SKM-1 treated with dmso at 0.1 percent for 144 hours (cell line): ENCODE results near the gene PPP2R5C.
A peak's percentile ranks its signal among the peaks of the same experiment; 100 is the strongest.
"Not testable (repeated sequence)": the region's sequence is repeated elsewhere in the genome, so short reads cannot be mapped to it uniquely, and the experiment has no call there.

ENCODE experiments used
- DNase-seq: peaks from one replicate; lab custom pipeline; 2025; ENCODE audit not compliant: unreplicated experiment; lab: John Stamatoyannopoulos, UW

The PPP2R5C gene

DNA sequence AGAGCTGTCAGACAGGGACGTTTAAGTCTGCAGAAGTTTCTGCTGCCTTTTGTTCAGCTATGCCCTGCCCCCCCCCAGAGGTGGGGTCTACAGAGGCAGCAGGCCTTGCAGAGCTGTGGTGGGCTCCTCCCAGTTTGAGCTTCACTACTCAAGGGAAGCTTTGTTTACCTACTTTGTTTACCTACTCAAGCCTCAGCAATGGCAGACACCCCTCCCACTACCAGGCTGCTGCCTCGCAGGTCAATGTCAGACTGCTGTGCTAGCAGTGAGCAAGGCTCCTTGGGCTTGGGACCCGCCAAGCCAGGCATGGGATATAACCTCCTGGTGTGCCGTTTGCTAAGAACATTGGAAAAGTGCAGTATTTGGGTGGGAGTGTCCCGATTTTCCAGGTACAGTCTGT lies 11.8 kb upstream of the PPP2R5C start:
- DNase-seq = not testable (repeated sequence)

DNA sequence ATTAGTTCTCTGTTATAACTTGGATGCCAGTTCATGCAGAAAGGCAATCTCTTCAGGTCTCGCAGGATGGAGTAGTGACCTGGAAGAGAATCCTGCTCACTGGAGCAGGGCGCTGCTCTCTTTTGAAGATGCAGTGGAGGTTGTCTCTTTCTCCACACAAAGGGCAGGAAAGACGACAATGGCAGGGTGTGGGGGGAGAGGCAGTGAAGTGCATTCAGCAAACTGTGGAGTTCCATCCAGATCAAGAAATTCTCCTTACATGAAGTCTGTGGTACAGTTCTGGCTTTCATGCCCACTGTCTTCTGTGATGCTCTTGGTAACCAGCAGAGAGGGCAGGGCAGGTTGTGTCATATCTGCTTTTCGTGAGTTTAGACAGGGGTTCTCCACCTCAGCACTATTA lies 6.6 kb upstream of the PPP2R5C start:
- DNase-seq = no peak

DNA sequence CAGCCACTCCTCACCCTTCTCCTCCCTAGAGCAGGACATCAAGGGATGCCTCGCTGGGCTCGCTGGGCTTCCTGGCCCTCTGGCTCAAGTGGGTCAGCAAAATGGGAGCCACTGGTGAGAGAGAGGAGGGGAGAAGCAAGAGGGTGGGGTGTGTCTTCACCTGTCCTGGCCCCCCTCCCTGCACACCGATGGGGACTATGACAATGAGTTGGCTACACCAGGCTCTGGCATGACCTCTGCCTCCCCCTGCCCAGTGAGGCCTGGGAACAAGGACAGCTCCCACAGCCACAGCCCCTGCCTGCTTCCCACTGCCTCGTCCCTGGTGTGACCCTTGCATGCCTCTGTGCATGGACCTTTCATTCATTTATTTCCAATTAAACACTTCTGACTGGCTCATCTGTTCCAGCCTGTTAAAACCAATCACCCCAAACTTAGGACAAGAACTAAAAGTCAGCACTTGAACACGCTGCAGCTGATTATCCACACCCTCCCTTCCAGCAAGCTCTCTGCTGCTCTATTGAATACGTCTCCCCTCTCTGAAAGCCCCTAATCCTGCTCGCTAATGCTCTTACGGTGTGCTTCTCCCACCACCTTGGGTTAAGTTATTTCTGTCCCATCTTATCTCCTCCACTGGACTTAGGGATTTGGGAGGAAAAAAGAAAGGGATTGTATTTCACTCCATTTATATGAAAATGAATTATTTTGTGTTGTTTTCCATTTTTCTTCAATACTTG lies 5.8 kb upstream of the PPP2R5C start:
- DNase-seq = no peak

DNA sequence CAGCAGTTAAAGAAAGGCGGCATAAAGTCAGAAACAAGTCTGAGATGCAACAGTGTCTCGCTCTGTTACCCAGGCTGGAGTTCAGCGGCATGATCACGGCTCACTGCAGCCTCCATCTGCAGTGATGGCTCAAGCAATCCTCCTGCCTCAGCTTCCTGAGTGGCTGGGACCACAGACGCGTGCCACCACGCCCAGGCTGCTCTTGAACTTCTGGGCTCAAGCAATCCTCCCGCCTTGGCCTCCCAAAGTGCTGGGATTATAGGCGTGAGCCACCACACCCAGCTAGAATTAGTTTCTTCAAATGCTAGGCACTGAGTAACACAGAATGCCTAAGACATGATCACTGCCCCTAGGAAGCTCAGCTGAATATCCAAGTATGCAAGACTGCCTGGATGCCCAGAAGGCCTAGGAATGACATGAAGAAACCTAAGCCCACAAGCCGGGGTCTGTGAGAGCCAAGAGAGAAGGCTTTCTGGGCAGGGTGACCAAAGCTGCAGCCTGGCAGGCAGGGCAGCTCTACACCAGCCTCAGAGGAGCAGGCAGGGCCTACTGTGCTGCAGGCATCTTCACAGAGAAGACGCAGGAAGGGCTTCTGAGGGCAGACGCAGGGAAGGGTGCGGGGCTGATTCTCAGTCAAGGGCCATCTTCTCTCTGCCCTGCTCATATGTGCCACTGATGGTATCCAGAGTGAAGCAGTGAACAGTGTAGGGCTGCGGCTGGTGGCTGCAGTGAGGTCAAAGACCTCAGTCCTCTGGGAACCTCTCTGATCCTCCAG lies 4.3 kb upstream of the PPP2R5C start:
- no peak for DNase-seq

DNA sequence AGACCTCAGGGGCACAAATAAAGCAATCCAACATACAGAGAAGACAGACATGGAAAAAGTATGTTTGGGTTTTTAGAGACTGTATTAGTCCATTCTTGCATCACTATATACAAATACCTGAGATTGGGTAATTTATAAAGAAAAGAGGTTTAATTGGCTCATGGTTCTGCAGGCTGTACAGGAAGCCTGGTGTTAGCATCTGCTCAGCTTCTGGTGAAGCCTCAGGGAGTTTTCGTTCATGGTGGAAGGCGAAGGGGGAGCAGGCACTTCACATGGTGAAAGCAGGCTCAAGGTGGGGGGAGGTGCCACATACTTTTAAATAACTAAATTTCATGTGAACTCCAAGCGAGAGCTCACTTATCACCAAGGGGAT lies 3.7 kb upstream of the PPP2R5C start:
- no peak for DNase-seq

DNA sequence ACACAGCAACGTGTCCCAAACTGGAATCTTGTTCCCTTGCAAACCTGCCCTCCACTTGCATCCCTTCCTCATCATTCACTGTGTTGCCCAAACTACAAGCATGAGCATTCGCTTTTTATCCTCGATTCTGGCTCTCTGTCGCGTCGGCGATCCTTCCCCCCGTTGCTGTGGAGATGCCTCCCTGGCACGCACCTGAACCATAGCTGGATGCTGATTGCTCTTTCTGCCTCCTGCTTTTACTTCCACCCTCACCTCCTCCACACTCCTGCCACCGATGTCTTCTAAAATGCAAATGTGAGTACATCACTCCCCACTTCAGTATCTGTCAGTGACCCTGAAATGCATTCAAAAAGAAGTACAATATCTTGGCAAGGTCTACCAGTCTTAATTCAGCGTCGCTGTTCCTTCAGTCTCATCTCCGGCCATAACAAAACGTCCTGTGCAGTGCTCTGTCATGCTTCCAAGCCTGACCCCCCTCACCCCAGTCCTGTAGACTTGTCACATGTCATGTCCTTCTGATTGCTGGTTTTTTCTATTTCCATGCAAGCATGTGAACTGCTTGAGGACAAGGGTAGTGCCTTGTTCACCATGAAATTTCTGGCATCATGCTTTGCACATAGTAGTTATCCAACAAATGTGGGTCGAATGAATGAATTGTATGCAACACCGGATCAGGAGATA lies 2.5 kb upstream of the PPP2R5C start:
- no peak for DNase-seq

DNA sequence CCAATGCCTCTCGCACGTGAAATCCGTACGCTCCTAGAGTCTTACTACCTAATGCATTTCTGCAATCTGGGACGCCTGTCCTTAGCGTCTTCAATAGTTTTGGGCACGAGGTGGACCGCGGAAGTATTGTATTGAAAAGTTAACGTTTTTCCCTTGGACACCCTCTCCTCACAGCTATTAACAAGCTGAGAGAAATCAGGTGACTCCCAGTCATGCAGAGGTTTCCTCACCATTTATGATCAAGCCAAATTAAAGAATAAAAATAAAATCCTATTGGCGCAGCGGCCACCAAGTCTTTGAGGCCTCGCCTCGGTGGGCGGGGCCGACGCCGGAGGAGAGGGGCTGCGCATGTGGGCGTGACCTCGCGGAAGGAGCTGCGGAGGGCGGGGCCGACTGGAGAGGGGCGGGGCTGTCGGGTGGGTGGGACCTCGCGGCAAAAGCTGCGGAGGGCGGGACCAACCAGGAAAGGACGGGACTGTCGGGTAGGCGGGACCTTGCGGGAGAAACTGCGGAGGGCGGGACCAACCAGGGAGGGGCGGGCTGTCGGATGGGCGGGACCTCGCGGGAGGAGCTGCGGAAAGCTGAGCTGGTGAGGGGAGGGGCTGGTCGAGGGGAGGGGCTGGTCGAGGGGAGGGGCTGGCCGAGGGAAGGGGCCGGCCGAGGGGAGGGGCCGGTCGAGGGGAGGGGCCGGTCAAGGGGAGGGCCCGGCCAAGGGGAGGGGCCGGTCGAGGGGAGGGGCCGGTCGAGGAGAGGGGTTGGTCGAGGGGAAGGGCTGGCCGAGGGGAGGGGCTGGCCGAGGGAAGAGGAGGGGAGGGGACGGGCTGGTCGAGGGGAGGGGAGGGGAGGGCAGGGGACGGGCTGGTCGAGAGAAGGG lies 1.1 kb upstream of the PPP2R5C start:
- peak; percentile 73 for DNase-seq

DNA sequence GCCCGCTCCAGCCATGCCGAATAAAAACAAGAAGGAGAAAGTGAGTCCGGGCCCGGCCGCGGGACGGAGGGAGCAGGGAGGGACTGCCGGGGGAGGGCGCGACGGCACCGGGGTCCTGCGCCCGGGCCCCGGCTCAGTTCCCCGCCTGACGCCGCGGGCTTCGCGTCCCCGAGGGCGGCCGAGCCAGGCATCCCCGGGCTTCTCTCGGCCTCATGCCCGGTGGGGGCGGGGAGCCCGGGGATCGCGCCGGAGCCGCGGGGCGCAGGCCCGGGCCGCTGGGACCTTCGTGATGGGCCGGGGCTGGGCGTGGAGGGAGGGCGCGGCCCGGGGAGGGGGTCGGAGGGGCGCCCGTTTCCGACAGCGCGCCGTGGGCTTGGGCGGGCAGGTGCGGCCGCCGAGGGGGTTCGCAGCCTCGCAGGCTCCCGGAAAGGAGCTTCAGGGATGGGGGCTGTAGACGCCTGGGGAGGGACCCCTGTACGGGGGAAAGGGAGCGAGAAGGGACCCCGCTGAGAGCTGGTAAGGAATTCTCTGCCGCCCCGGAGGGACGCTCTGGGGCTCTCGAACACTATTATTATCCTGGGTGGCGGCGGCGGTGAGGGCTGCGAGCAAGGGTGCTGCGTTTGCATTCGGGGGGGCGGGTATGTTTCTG lies 496 bp downstream of the PPP2R5C start:
- DNase-seq = no peak

DNA sequence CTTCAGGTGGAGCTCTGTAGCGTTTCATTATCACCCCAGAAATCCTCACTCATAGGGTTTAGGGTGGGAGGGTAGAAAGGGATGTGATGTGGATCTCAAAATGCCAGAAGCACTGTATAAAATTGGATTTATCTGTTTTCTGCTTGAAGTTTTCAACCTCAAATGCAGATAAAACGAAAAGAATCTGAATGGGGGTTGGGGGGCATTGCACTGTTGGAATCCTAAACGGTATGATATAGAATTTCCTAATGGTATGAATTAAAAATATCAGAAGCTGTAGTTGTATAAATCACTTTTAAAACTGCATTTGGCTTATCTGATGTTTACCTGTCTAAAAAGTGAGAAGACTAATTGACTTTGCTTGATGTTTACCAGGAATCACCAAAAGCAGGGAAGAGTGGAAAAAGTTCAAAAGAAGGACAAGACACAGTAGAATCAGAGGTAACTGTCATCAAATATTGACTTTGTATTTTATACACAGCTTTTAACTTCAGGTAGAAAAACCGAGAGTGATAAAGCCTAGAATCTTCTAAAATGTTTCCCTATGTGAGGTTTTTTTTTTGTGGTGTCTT lies 1.1 kb downstream of the PPP2R5C start:
- DNase-seq = no peak

DNA sequence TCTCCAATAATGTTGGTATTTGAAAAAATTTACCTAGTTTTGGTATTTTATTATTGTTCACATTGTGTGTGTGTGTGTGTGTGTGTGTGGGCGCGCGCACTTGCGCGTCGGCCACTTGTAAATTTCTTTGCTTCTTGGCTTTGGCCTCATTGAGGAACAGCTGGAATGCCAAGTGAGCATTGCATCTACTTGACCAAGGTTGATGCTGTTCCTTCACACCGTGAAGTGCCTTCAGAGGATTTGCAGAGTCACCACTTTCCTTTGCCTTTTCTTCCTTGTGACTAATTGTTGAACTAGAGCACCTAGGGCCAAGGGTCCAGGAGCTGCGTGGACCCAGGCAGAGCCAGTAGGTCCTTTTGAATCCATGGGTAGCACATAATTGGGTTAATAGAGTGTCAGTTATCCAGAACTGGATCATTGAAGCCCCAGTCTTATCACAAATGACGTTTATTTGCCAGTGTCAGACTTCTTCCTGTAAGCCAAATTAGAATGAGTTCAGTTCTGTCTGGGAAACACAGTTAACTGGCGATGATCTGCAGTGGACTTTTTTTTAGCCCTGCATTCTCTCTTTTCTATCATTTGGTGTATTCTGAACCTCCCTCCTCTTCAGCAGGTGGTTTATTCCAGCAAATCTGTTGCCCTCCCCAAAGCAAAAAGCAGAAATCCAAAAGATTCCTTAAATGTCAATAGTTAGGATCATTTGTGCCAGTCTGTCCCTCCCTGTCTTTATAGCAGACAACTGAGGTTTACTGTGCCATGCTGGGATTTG lies 2.6 kb downstream of the PPP2R5C start:
- DNase-seq = no peak

DNA sequence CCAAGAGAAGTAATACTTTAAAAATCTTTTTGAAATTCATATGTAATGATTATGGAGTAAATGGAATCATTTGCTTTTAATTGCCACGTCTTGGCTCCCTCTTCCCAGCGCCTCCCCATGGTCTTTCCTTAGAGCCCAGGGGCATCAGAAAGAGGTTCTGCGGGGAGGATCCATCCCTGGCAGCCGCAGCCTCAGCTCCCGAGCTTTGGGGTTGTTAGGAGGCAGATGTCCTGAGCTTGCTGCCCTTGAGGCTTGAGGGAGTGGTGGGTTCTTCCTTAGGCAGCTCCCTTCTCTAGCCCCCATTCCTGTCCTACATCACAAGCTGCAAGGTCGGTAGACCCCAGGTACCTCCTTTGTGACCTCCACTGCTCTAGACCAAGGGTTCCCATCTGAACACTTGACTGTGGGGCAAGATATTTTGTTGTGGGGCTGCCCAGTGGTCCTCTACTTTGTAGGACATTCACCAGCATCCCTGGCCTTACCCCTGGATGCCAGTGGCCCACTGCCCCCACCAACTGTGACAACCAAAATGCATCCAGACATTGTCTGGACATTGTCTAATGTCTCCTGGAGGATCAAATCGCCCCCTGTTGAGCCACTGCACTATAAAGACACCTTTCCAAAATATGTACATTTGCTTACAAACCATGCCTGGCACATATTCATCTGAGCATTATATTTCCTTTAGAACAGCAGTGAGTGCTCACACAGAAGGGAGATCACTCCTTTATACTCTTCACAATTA lies 6.3 kb downstream of the PPP2R5C start:
- DNase-seq = no peak

DNA sequence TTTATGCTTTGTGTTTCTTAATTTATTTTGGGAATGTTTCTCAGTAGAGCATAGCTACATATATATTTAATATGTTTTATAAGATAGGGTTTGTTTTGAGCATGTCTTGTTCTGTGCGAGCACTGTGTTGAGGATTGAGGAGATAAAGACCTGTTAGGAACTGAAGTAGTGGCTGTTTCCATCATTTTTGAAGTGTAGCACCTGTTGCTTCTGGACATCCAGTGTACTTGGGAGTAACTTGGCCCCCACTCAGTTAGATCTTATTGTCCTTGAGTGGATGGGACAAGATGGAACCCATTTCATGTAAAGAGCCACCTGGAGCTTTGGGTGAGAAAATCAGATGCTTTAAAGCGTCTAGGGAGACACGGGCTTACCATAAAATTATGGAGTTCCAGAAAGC lies 8.7 kb downstream of the PPP2R5C start:
- DNase-seq = no peak

DNA sequence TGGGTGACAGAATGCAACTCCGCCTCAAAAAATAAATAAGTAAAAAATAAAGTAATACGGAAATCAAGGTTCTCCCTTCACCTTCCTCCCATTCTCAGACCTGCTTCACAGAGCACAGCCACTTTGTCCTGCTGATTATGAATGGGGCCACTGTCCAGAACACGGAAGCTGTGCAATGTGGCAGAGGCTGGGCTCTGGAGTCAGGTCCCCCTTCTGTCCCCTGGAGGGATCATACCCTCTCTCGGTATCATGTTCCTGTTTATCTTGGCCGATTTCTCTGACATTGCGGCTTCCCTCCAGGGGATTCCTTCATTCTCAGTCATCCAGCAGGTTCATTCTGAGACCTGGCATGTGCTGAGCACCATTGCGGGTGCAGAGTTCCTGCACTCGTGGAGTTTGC lies 11.3 kb downstream of the PPP2R5C start:
- DNase-seq = no peak

DNA sequence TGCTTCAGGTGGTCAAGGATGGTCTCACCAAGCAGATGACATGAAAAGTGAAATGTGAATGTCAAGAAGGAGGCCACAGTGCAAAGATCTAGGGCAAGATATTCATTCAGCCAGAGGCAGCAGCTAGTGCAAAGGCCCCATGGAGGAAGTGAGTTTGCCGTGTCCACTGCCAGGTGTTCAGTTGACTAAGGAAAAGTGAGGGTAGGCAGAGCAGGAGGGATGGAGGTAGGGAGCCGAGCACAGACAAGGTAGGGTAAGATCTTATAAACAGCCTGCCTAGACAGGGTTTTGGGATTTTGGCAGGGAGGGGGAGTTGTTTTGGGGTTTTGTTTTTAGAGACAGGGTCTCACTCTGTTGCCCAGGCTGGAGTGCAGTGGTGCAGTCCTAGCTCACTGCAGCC lies 11.9 kb downstream of the PPP2R5C start:
- no peak for DNase-seq

DNA sequence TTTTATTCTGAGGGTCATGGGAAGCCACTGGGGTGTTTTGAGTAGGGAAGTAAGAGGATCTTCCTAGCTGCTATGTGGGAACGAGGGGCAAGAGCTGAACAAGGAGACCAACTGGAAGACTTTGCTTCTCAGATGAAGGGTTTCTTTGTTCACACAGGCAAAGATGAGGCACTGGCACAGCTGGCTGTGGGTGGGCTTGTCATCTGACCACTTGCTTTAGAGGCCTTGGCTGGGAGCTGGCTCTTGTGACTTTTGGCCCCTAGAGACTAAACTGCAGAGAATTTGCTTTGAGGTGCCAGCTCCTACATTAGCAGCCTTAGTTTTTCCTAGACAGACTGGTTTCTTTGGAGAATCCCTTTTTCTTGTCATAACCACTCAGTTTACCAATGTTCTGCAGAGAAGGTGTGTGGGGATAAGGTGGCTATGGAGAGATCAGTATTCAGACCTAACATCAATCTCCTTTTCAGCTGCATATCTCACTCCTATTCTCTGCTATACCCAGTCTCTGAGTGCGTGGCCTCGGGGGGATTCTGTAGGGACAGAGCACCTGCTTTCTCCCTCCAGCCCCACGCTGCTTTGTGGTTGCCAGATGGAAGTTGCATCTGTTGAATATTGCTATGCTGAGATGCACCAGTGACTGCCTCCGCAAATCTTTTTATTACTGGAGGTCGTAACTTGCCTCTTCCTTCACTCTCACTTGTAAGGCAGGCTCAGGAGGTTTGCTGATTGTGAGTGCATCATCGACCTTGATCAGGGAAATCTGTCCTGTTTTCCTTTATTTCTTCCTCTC lies 12.7 kb downstream of the PPP2R5C start:
- no peak for DNase-seq

DNA sequence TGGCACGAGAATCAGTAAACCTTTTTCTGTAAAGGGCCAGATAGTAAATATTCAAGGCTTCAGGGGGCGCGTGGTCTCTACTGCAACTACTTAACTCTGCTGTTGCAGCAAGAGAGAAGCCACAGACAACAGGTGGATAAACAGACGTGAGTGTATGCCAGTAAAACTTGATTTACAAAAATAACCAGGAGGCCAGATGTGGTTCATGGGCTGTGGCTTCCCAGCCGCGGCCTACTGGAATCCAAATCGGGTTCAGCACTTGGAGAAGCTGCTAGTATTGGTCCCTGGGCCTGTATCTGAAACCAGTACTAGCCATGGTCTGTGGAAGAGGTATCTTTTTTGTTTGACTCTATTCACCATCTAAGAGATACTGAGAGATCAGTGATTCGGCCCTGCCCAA lies 13.3 kb downstream of the PPP2R5C start:
- DNase-seq = no peak

DNA sequence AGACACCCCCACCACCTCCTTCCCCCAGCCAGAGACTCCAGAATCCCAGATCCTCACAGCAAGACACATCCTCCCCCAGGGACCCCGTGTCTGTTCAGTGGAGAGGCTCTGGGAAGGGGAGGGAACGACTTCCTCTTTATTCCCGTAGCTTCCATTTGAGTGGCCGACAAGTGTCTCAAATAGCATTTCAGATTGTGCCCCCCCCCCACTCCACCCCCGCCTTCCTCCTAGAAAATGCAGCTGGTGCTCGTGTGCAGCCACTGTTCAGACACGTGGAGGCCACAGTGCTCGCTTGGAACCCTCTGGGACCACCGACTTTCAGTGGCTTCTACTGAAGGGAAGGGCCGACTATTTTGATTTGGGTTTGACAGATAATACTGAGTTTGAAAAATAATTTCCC lies 14.3 kb downstream of the PPP2R5C start:
- no peak for DNase-seq

DNA sequence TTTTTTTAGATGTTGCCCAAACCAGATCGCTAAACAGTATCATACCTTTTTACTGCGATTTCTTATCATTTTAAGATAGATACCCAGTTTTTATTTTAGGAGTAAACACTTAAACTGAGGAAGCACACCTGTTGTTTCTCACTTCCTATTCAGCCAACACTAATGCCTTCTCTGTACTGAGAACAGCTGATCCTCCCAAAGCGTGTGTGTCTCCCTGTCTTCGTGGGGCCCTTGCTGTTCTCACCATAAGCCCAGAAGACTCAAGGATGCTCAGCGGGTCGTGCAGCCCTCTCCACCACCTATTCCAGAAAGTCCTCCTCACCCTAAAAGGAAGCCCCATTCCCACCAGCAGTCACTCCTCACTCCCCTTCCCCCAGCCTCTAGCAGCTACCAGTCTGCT lies 14.8 kb downstream of the PPP2R5C start:
- DNase-seq = no peak
